Activated CD8-positive, alpha-beta memory T cell treated with anti-CD3 and anti-CD28 coated beads, Interleukin-2, amount 50 U/mL, for 24 hours (primary cell): ENCODE measurements around the gene TMEM263.

Source experiments
- DNase-seq: peaks from one replicate; pipeline ENCODE4 v3.0.0-alpha.2; 2020; ENCODE audit errors: extremely low read depth

TMEM263 gene

DNA sequence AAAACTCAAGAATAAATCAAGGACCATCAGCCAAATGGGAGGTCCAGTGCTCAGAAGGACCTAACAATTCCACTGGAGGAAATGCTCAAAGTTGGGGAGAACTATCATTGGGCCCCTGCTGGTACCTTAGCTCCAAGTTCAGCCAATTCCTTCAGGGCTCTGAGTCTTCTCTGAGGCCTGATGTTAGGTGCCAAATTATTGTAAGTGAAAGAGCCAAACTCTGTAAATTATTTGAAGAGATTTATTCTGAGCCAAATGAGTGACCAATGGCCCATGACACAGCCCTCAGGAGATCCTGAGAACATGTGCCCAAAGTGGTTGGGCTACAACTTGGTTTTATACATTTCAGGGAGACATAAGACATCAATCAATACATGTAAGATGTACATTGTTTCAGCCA lies 8.2 kb upstream of the TMEM263 start:
- DNase-seq: no peak

DNA sequence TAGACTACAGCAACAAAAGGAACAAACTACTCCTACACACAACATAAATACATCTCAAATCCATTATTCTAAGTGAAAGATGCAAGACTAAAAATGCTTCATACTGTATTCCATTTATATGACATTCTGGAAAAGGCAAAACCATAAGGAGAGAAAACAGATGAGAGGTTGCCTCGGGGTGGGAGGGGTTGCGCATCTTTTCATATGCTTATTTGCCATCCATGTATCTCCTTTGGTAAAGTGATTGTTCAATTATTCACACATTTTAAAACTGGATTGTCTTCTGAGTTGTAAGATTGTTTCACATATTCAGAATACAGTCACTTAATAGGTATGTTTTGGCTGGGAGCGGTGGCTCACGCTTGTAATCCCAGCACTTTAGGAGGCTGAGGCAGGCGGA lies 5.1 kb upstream of the TMEM263 start:
- no peak for DNase-seq

DNA sequence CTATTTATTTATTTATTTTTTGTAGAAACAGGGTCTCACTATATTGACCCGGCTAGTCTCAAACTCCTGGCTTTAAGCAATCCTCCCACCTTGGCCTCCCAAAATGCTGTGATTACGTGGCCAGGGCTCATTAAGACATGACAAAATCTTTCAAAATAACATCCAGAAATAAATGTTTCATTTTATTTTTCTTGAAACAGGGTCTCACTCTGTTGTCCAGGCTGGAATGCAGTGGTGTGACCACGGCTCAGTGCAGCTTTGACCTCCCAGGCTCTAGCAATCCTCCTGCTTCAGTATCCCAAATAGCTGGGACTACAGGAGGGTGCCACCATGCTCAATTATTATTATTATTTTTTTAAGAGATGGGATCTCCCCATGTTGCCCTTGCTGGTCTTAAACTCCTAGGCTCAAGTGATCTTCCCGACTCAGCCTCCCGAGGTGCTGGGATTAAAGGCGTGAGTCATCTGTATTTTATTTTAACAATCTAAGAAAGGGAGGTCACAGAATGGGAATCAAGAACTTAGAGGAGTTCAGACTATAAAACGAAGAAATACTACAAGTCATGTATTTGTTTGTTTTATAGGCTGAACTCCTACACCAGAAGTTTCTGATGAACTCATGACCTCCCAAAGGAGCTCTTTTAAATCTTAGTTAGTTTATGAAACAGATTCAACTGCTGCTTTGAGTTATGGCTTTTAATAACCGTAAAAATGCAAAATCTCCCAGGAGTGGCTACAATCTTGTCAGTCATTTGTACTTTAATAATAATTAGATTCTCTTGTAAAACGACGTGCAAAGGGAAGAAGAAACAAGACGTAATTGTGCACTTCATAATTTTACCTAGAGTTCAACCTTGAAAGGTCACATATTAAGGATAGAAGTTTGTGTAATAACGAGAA lies 2.1 kb upstream of the TMEM263 start:
- no peak for DNase-seq

DNA sequence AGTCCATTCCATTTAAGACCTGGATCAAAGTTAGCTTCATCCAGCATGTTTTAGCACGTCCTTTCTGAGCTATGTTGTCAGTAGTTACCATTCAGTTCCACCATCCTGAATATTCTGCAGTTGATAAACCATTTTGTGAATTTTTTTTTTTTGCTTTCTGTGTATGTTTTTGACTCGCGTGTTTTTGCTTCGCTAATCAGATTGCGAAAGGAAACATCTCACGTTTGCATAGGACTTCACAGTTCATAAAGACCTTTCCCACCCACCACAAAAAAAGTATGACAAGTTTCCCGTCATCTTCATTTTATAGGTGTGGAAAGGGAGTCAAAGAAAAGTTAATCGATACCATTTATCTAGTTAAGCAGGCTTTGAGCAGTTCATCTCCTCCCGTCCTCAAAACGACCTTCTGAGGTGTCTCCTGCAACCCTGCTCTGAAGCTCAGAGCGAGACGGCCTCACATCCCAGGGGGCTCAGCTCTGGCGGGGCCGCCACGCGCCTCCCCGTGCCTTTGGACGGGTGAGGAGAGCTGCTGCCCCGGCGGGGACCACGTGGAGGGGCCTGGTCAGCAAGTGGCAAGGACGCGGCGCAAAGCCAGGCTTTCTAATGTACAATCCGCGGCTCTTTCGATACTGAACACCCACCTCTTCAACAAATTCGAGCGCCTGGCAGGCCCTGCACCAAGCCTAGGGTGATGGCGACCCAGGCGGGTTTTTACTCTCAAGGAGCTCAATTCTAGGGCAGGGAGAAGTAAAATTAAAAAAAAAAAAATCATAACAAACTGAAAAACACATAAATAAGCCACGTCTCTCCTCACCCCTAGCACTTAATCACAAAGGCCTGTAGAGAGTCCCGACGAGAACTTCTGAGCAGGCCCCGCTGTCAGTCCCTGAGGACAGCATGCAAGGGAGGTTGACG lies 988 bp upstream of the TMEM263 start:
- no peak for DNase-seq

DNA sequence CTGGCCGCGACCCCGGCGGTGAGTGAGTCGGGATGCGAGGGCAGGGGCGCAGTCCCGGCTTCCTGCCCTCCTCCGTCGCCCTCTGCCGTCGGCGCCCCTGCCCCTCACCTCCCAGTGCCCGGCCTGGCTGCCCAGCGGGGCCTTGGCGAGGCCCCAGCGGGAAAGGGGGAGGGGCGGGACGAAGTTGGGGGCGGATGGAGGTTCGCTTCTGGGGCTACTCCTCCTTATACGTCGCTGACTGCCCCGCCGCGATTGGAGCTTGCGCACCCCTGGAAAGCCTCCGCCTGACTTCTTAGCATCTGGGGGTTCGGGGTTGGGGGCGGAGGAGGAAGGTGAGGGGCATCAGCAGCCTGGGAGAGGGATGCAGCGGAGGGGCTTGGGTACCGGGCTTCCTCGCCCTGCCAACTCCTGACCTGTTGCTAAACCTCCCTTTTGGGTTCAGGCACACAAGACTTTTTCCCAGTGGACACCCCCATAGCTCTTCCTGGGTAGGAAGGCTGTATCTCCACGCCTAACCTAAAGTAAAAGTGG lies 406 bp downstream of the TMEM263 start:
- DNase-seq: peak; percentile 14

DNA sequence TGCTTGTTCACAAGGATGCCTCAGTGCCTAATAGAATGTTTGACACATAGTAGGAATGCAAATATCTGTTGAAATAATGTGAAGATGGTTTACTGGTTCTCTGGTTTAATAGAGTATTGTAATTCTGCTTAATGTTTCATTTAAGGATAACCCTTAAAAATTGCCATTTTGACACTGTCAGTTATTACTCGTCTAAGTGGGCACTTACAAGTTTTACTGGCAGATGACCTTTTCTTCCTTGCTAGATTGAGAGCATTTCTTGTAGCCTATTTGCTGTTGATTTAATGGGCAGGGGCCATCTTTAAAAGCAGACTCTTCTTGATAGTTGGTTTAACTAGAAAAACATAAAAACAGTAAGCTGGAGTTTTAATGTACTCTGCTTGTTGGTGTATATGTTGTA lies 1.9 kb downstream of the TMEM263 start:
- DNase-seq: no peak

DNA sequence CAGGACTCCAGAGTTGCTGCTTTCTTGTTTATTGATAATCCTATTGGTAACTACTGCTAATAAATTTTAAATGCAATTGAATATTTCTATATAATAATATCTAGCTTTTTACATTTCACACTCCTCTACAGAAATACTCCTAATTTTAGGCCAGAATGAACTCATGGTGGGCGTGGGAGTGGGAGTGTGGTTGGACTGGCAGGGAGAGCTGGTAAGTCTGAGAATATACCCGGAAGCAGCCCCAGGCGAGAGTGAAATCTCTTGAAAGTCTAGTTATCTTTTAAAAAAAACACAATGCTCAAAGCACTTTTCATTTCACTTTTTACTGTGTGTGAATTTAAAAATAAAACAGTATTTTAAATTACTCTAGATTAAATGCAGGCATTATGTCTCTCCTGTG lies 4.7 kb downstream of the TMEM263 start:
- no peak for DNase-seq

DNA sequence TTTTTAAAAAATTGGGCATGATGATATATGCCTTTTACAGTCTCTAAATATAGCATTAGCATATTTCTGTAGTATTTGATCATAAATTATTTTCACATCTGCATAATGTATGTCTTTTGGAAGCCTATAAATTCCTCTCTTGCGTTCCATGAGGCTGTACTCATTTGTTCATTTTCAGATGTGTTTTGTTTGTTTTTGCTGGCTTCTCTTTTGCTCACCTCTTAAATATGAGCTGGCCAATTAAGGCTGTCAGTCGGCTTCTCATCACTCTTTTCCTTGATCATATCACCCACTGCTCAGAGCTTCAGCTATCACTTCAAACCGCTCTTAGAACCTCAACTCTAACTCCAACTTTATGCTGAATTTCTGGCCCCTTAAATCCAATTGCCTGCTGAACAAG lies 6.6 kb downstream of the TMEM263 start:
- DNase-seq: no peak

DNA sequence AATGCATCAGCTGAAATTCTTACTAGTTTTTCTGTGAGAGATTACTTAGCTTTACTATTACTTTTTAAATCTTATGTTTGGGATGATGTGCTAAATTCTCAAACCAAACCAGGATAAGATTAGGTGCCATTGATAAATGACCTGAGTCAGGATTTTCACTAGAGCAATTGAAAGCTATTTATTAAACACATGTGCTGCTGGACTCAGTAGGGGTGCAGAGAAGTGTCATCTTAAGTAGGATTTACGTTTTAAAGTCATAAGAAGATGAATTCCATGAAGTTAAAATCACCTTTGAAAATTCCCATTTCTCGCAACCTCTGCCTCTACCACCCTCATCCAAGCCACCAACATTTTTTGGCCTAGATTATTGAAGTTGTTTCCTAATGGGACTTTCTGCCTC lies 8.8 kb downstream of the TMEM263 start:
- no peak for DNase-seq

DNA sequence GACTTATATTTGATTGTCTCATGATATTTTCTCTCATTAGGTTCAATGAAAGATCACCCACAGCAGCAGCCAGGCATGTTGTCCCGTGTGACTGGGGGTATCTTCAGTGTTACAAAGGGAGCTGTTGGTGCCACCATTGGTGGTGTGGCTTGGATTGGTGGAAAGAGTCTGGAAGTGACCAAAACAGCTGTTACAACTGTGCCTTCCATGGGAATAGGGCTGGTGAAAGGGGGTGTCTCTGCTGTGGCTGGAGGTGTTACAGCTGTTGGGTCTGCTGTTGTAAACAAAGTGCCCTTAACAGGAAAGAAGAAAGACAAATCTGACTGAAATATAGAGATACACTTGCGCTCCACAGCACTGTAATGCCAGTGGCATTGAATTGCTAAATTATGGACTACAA lies 15.4 kb downstream of the TMEM263 start:
- no peak for DNase-seq

DNA sequence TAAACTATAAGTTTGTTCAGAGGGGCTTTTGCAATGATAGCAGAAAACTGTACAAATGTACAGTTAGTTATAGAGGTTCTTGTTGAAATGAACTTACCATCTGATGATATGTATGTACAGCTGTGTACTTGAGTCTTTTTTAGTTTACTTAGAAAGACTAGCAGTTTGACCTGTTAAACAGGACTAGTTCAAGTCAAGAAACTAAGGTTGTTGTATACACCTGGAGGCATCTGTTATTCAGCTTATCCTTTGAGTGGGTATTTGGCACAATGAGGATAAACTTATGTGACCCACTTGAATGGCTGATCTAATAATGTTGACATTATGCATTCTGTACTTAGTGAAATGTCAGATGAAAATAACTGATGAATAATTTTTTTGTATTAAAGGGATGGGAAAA lies 17.8 kb downstream of the TMEM263 start:
- no peak for DNase-seq

DNA sequence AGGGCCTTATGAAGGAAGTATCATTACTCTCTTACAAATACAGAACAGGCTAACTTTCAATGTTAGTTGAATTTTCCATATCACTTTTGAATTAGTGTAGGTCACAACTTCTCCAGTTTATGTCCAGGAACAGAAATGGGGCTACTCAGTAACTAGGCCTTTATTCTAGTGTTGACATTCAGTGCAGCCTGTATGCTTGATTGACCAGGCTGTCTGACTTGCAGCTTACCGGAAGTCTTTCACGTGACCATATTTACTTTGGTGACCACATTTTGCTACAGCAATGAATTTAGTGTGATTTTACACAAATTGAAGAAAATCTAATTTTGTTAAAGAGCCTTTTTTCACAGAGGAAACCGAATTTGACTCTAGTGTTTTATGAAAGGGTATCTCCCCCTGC lies 18.8 kb downstream of the TMEM263 start:
- DNase-seq: no peak

DNA sequence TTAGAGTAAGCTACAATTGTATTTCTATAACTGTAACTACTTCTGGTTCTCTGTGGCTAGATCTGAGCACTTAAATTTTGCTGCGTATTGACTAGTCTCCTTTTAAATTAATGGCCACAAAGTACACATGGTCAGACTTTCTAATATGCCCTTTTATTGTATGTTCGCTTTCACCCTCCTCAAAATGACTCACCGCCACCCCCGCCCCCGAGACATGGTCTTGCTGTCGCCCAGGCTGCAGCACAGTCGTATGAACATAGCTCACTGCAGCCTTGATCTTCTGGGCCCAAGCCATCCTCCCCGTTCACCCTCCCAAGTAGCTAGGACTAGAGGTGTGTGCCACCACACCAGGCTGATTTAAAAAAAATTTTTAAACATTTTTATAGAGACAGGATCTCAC lies 19.4 kb downstream of the TMEM263 start:
- no peak for DNase-seq

DNA sequence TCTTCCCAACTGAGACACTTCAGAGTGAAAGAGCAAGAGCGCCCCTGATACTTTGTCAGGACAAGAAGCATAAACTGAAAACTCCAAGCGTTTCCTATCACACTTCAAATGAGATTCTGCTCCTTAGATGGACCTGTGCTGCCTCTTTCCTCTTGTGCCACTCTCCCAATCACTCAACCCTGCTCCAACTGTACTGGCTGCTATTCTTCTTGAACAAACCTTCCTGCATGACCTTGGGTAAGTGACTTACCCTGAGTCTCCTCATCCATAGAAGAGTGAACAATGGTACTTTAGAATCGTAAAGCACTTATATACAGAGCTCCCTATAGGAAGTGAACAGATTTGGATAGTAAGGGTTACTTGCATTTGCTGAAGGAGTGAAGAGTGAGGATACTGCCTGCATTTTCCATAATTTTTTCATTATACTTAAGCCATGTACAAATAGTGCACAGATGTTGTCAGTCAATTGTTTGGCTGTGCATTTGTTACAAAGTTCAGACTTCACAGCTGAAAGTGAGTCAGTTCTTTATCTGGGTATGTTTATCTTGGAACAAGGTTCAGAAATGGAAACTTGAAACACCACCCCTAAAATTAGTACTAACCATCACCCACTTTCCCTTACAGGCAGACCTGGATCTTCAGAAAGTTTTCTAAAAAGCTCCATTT lies 20.4 kb downstream of the TMEM263 start:
- no peak for DNase-seq

DNA sequence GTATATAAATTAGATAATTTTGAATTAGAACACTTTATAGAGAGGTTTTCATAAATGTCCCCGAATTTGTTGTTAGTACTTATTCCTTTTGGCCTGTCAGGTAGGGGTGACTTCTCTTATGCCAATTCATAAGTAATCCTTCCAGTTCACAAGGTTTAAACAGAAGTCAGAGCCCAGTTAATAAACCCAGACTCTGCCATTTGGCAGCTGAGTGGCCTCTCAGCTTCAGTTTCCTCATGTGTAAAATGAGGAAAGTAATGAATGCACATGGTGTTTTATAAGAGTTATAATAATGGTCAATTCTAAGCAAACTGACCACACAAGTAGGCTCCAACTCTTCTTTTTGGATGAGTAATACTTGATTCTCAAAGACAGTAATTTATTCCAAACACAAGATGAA lies 21.0 kb downstream of the TMEM263 start:
- DNase-seq: no peak

DNA sequence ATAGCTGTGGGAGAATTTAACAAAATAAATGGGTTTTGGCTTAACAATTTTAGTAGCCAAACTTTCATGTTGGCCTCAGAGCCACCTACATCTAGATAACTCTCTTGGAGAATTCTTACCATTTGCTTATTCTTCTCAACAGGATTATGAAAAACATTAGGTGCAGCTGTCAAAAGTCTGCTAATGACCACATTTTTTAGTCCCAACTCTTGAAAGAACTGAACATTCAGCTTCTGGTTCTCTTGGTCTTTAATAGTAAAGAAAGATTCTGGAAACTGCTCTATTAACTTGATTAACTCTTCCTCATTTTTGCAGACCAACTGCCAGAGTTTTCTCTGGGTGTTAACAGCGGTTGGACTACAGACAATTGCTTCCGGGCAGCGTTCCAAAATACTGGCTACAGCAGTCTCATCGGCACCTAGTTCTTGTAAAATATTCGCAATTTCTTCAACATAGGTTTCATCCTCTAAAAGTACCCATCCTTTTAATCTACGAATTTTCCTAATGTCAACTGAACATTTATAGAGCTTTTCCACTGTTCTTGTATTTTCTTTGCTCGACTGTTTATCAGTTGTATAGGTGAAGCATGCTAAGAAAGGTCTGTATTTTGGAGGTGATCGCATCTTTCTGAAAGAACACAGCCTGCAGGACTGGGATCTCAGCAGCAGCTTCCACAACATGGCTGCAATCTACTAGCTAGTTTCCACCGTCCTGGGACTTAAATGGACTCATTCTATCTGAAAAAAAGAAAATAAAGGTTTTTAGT lies 22.5 kb downstream of the TMEM263 start:
- DNase-seq: no peak

DNA sequence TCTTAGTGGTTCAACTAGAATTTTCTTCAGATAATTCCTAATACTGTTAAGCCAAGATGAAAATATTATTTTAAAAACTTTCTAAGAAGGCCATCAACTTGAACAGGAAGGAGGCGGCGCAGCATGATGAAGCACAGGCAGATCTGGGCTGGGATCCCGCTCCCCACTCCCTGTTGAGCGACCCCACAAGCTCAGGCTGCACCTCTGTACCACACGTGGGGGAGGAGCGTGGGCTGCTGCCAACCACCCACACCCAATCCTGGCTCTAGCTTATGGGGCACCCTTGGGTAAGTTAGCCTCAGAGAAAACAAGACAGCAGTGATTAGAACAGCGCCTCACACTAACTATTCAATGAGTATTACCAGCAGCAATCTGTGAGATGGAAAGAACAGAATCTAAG lies 25.2 kb downstream of the TMEM263 start:
- DNase-seq: no peak

DNA sequence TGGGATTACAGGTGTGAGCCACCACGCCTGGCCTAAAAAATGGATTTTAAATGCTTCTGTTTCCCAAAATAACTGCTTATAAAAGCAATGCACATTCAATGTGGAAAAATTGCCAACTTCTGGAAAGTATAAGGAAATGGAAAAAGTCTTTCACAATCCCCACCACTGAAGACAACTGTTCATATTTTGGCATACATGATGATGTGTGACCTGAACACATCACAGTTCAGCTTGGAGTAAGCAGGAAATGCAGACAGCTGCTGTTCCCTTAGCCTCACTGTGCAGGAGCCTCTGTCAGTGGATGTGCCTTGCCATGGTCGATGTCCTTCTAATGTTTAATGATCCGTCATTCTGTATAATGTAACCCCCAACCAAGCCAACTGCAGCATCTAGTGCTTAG lies 26.1 kb downstream of the TMEM263 start:
- DNase-seq: no peak

DNA sequence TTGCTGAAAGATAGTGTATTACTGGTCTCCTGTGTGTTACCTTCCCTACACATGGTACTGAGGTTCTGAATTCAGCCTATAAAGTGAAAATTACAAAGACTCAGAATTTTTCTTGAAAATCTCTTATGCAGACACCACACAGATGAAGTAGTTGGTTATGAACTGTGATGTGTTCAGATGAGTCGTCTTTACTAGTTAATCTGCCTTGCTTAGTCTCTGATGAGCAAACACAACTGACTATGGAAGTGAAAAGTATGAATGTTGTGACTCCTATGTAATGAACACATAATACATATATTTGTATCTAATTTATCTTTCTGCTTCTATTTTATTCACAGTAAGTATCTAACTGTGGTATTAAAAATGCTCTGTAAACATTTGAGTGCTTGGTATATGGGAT lies 26.5 kb downstream of the TMEM263 start:
- no peak for DNase-seq

DNA sequence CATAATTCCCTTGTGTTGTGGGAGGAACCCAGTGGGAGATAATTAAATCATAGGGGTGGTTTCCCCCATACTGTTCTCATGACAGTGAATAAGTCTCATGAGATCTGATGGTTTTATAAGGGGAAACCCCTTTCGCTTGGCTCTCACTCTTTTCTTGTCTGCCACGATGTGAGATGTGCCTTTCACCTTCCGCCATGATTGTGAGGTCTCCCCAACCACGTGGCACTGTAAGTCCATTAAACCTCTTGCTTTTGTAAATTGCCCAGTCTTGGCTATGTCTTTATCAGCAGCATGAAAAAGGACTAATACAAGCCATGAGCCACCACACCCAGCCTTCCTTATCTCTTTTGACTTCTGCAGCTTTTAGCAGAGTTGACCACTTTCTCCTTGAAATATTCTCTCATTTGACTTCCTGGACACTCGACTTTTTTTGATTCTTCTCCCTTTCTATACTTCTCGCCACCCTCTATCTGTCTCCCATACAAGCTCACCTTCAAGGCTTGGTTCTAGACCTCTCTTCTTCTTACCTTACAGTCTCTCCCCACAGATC lies 29.0 kb downstream of the TMEM263 start:
- no peak for DNase-seq

DNA sequence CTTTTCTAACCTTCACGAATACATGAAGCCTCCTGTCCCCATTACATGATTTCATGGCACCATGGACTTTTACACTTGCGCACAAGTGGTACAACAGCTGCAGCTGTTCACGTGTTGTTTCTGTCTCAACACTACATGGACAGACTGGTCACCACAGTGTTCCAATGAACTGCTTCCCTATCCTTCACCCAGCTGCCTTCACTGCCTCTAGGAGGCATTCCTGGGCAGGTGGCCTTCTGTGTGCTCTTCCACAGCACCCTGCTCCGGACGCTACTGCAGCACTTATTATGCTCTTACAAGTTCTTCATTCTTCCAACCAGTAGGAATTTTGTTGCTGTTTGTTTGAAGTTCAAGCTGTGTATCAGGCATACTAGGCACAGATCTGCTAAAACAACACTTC lies 29.8 kb downstream of the TMEM263 start:
- no peak for DNase-seq
